Activated T-cell treated with anti-CD3 and anti-CD28 coated beads, Interleukin-2, amount 50 U/mL, for 48 hours (primary cell): Measurements from ENCODE around the gene PITPNM1.

ENCODE experiments used
- DNase-seq, 2 experiments: peaks; one replicate each; pipeline ENCODE4 v3.0.0-alpha.2; 2020

Gene PITPNM1

GRCh38 chr11:67502328-67502979 lies 2.7 kb downstream of the PITPNM1 start:
- no peak for DNase-seq

GRCh38 chr11:67501854-67502253 lies 3.3 kb downstream of the PITPNM1 start:
- no peak for DNase-seq

DNA sequence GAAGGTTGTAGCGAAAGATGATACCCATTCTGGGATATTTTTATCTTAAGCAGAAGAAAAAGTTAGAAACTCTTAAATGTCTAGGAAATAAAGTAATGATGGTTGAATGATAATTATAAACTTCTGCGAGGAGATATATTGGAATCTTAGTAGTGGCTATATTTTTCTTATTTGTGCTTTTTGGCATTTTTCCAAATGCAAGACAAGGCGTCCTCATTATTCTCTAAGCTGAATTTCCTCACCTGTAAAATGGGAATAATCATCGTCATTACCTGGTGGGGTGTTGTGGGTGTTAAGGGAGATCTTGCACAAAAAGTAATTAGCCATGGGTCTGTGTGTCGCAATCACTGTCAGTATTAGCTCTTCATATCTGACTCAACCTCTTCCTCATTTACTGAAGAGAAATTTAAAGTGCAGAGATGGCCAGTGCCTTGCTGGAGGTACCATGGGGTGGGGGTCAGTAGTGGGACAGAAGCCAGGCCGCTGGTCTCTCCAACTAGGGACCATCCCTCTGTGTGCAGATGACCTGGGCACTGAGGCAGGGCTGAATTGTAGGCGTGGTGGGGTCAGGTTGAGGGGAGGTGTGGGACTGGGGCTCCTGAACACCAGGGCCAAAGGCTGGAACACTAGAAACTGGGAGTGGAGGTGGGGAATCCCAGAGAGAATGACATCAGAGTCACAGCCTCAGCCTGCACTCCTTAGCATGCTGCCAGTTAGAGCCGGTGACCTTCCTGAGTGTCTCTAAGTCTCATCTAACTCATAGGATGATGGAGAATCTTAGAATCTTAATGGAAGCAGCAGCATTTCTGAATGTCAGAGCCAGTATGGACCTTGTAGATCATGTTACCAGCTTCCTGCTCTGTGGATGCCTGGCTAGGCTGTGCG lies 4.1 kb downstream of the PITPNM1 start:
- DNase-seq, result no peak

GRCh38 chr11:67500484-67500821 lies 4.7 kb downstream of the PITPNM1 start:
- no peak for DNase-seq

DNA sequence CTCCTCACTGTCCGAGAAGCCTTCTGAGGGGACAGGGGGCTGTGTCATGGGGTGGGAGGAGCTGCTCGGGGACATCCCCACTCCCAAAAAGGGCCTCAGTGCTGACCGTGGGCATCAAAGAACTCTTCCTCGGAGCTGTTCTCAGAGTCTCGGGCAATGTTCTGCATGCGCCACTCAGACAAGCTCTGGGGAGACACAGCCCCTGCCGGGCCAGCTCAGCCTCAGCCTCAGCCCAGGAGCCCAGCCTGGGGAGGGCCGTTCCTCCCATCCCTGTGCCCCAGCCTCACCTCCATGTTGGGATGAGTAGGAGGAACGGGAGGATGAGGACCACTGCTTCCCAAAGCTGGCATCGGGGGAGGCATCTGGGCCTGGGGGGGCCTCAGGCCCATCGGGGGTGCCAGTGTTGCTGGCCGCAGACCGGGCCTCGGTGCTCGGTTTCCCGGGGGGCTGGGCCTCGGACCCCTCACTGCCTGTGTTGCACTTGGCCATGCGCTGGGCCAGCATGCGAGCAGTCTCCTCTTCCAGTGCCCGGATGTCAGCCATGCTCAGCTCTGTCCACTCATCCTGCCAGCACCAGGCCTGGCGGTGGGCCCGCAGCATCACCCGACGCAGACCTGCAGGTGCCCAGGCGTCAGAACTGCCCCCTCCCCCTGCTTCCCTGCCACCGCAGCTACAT lies 5.2 kb downstream of the PITPNM1 start:
- no peak for DNase-seq

DNA sequence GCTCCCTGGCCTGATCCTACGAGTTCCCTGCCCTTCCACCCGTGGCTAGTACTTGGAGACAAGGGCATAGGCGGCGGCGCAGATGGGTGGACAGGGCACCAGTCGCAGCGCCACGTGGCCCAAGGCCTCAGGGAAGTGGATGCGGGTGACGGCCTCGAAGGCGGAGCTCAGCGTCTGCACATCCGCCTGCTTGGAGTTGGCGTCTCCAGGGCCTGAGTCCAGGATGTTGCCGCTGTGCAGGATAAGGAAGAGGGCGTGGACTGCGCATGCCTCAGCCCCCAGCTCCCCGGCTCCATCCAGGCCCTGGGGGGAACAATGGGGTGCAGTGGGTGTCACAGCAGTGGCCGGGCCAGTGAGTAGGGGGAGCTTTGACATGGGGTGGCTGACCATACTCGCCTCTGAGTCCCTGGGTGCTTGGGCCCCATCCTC lies 6.6 kb downstream of the PITPNM1 start:
- no peak for DNase-seq

GRCh38 chr11:67497656-67498291 lies 7.4 kb downstream of the PITPNM1 start:
- no peak for DNase-seq

DNA sequence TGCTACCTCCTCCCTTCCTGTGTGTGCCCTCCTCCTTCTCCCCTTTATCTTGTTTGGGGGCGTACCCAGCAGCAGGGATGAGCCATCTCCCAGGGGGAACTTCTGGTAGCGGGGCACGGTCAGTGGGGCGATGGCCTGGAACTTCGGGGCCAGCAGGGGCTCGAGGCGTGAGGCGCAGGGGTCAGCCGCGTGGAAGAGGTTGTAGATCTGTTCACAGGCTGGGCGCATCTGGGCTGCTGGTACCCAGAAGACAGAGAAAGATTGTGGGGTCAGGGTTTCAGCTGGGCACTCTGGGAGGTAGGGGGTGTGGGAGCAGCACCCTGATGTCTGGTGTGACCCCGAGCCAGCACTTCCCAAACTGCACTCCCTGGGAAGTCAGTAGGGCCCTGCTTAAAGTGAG lies 9.1 kb downstream of the PITPNM1 start:
- DNase-seq, result no peak

- DNase-seq, result no peak
These were observed 9.7 kb downstream of the PITPNM1 start for GRCh38 chr11:67495234-67496005.

- DNase-seq, result no peak
These were observed 10.6 kb downstream of the PITPNM1 start for GRCh38 chr11:67494371-67495233.

GRCh38 chr11:67493548-67494370 lies 11.4 kb downstream of the PITPNM1 start:
- DNase-seq, result no peak

GRCh38 chr11:67492801-67493547 lies 12.2 kb downstream of the PITPNM1 start:
- DNase-seq, result peak; percentile 54 to 63

DNA sequence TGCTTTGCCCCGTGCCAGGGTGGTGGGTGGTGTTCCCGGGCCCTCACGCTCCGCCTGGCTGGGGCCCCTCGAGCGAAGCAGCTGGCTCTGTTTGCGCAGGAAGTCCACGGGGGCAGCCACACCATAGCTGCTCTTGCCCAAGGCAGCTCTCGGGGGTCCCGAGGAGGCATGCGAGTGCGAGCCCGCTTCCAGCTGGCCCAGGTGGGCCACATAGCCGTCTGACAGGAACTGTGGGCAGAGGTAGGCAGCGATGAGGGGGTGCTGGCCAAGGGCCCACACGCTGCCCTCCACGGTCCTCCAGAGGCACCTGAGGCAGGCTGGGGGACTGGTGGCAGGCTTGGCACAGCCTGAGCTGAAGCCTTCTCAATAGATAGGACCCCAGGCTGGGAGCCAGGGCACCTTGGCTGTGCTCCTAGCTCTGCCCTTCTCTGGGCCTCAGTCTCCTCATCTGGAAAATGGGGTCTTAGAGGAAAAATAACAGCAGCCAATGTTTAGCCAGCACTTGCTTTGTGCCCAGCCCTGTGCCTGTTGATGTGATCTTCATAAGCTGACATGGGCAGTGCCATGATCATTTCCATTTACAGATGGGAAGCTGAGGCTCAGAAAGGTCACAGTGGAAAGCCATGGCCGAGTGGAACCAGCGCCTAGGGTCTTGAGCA lies 13.0 kb downstream of the PITPNM1 start:
- no peak for DNase-seq

- DNase-seq, result no peak
These were observed 13.7 kb downstream of the PITPNM1 start for GRCh38 chr11:67491276-67492068.

DNA sequence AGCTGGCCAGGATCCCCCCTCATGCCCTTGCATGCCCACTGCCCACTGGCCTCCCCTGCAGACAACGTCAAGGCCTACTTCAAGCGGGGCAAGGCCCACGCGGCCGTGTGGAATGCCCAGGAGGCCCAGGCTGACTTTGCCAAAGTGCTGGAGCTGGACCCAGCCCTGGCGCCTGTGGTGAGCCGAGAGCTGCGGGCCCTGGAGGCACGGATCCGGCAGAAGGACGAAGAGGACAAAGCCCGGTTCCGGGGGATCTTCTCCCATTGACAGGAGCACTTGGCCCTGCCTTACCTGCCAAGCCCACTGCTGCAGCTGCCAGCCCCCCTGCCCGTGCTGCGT lies 14.5 kb downstream of the PITPNM1 start:
- DNase-seq, result no peak

GRCh38 chr11:67489885-67490726 lies 15.1 kb downstream of the PITPNM1 start:
- DNase-seq, result no peak

DNA sequence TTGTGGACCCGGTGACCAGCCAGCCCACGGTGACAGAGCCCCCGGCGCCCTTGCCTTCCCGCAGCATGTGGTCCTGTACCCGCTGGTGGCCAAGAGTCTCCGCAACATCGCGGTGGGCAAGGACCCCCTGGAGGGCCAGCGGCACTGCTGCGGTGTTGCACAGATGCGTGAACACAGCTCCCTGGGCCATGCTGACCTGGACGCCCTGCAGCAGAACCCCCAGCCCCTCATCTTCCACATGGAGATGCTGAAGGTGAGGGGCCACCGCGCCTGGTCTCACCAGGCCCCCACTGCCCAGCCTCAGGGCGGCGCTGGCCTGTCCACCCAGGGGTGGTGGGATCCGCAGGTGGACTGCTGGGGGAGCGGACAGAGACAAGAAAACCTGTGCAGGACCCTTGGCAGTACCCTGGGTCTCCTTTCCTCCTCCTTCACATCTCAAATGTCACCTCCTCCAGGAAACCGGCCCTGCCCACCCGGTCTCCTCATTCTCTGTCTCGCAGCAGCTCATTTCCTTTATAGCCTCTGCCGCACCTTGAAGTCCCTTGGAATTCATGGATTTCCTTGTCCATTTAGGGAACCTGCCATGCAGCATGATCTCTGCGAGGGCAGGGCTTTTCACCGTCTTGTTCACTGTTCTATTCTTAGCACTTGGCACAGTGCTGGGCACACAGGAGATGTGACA lies 15.8 kb downstream of the PITPNM1 start:
- no peak for DNase-seq
